ENCODE measurements around the gene IL24.

The IL24 gene

GRCh38 chr1:206951318-206952100 is 54.3 kb downstream of the IL24 start:
- no peak for DNase-seq (ENCODE audit: low spot score)
- in situ Hi-C loops (cut with MboI; ENCODE audit: low pct_unique_long_range_greater_than_20kb, low sequenced_read_pairs, unreplicated experiment) = no loop called here
- TF ChIP-seq, protein P1, sequence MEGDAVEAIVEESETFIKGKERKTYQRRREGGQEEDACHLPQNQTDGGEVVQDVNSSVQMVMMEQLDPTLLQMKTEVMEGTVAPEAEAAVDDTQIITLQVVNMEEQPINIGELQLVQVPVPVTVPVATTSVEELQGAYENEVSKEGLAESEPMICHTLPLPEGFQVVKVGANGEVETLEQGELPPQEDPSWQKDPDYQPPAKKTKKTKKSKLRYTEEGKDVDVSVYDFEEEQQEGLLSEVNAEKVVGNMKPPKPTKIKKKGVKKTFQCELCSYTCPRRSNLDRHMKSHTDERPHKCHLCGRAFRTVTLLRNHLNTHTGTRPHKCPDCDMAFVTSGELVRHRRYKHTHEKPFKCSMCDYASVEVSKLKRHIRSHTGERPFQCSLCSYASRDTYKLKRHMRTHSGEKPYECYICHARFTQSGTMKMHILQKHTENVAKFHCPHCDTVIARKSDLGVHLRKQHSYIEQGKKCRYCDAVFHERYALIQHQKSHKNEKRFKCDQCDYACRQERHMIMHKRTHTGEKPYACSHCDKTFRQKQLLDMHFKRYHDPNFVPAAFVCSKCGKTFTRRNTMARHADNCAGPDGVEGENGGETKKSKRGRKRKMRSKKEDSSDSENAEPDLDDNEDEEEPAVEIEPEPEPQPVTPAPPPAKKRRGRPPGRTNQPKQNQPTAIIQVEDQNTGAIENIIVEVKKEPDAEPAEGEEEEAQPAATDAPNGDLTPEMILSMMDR (IDR thresholded peaks at IDR 0.05; ENCODE audit: extremely low read depth, insufficient read depth, missing control alignments) = no peak

DNA sequence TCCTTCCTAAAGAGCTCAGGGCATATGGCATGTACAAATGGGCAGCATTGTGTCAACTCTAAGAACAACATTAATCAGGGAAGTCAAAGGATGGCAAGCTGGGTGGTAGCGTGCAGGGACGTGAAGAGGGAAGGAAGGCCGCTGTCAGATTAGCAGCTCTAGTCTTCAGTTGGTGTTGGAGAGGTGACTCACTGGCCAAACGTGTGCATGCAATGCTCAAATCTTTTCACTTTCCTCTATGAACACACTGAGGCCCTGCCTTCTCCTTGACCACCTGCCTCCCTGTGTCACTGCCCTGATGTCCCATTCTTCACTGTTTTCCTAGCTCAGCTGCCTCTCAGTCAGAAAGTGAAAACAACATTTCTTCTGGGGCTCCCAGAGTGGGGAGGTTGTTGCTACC is 54.9 kb downstream of the IL24 start:
- no peak for DNase-seq (ENCODE audit: low spot score)
- in situ Hi-C loops (cut with MboI; ENCODE audit: low pct_unique_long_range_greater_than_20kb, low sequenced_read_pairs, unreplicated experiment) = no loop called here
- TF ChIP-seq, protein P1 (IDR thresholded peaks at IDR 0.05; ENCODE audit: extremely low read depth, insufficient read depth, missing control alignments) = no peak

DNA sequence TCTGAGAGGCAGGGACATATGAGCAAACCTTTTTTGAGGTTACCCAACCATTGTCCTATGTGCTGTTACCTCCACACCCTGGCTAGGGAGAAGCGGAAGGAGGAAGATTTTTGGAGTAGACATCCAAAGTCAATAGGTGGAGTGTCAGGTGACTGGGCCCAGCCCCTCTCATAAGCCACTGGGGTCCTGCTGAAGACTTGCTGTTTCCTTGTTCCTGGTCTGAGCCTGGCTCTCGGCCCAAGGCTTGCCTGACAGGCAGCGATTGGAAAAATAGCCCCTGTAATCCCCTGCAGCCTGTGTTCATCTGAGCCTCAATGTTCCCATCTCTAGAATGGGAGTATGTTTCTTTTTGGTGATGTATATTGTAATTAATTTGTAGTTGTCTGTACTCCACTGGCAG is 55.9 kb downstream of the IL24 start:
- in situ Hi-C loops (cut with MboI; ENCODE audit: low pct_unique_long_range_greater_than_20kb, low sequenced_read_pairs, unreplicated experiment) = no loop called here
- TF ChIP-seq, protein P1 (IDR thresholded peaks at IDR 0.05; ENCODE audit: extremely low read depth, insufficient read depth, missing control alignments) = no peak
- no peak for DNase-seq (ENCODE audit: low spot score)

DNA sequence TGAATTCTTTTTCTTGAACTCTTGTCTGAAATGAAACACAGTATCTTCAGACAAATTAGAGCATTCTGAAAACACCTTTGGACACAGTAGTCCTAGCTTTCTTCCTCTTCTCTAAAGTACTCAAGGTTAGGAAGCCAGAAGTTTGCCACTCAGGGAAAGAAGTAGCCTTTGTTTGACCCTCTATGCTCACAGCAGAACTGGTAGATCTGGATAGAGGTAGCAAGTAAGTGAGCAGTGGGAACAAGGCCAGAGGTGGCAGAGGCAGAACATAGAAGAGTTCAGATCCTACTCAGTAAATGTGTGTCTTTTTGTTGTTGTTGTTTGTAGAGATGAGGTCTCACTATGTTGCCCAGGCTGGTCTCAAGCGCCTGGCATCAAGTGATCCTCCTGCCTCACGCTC is 56.4 kb downstream of the IL24 start:
- DNase-seq (ENCODE audit: low spot score) = no peak
- in situ Hi-C loops (cut with MboI; ENCODE audit: low pct_unique_long_range_greater_than_20kb, low sequenced_read_pairs, unreplicated experiment) = no loop called here
- TF ChIP-seq, protein P1 (IDR thresholded peaks at IDR 0.05; ENCODE audit: extremely low read depth, insufficient read depth, missing control alignments) = no peak
